ENCODE data around the gene IP6K1. TPM values are rescaled to one million over a fixed set of nuclear protein-coding genes. Genes with fewer than 3 reads are reported as not detected.
A peak's percentile ranks its signal among the peaks of the same experiment; 100 is the strongest.

The IP6K1 gene
- total RNA-seq, 1 experiment from 2014 or later: 44.8 TPM

- ChIA-PET CTCF (interaction anchor here (1.1 to 1.4 kb wide), 2 partner anchors 79 to 116 kb away, joined by 4 read pairs; no protein-coding TSS in a partner anchor), POLR2A (interaction anchor here (0.5 to 2.2 kb wide), 18 partner anchors 8 to 511 kb away, joined by 3 to 13 read pairs (median 4); partner anchors contain the start of genes INKA1 and IP6K1)
- Mint-ChIP-seq H3K27ac (ENCODE audit: low read depth, unreplicated experiment) (peak within 1 kb of the TSS; percentile 78), H3K4me1 (ENCODE audit: insufficient read depth, unreplicated experiment) (peaks cover 14% of the 10 kb centered on the region), H3K4me3 (ENCODE audit: unreplicated experiment) (peak within 1 kb of the TSS; percentile 83), H3K9me3 (ENCODE audit: unreplicated experiment) (no peaks in the 10 kb centered on the region), H3K27me3 (ENCODE audit: insufficient read depth, unreplicated experiment) (no peaks in the 10 kb centered on the region), H3K36me3 (ENCODE audit: insufficient read depth, unreplicated experiment) (peaks cover 77% of the 10 kb centered on the region)
- TF ChIP-seq CTCF (IDR thresholded peaks at IDR 0.05; ENCODE audit: unreplicated experiment): no peak
- DNase-seq (ENCODE audit: unreplicated experiment): peak; percentile 97
- no TSS peak for BruUV-seq (replicated peaks)
- intact Hi-C loops (cut with micrococcal nuclease): loop anchor here (5.0 kb wide), 2 partner anchors 113 to 178 kb away; partner anchors contain the start of gene MST1R
These were observed 62.5 kb downstream of the IP6K1 start, which contains the start of gene GMPPB for GRCh38 chr3:49723628-49724551. GMPPB (minus strand) TSS chr3:49723951; CDS start chr3:49723726, 225 bp downstream.

GRCh38 chr3:49723296-49723627 is 63.1 kb downstream of the IP6K1 start:
- TSS peak; percentile 49 for BruUV-seq (replicated peaks)
- peak; percentile 45 for DNase-seq (ENCODE audit: unreplicated experiment)
- no peaks in the 10 kb centered on the region for H3K9me3 Mint-ChIP-seq (ENCODE audit: unreplicated experiment)
- H3K4me3 Mint-ChIP-seq (ENCODE audit: unreplicated experiment): peak overlapping the region; percentile 83
- intact Hi-C loops (cut with micrococcal nuclease): loop anchor here (5.0 kb wide), 2 partner anchors 114 to 179 kb away; partner anchors contain the start of gene MST1R
- H3K4me1 Mint-ChIP-seq (ENCODE audit: insufficient read depth, unreplicated experiment): peaks cover 18% of the 10 kb centered on the region
- POLR2A ChIA-PET: interaction anchor here (0.9 to 2.2 kb wide), 9 partner anchors 11 to 512 kb away, joined by 3 to 13 read pairs (median 4); partner anchors contain the start of genes INKA1 and IP6K1
- CTCF ChIA-PET: interaction anchor here (1.1 to 1.4 kb wide), 3 partner anchors 79 to 116 kb away, joined by 3 to 4 read pairs (median 4); no protein-coding TSS in a partner anchor
- peaks cover 73% of the 10 kb centered on the region for H3K36me3 Mint-ChIP-seq (ENCODE audit: insufficient read depth, unreplicated experiment)
- no peaks in the 10 kb centered on the region for H3K27me3 Mint-ChIP-seq (ENCODE audit: insufficient read depth, unreplicated experiment)
- H3K27ac Mint-ChIP-seq (ENCODE audit: low read depth, unreplicated experiment): peak overlapping the region; percentile 78
- no peak for TF ChIP-seq CTCF (IDR thresholded peaks at IDR 0.05; ENCODE audit: unreplicated experiment)

GRCh38 chr3:49722896-49723295 is 63.4 kb downstream of the IP6K1 start:
- peak overlapping the region; percentile 78 for H3K27ac Mint-ChIP-seq (ENCODE audit: low read depth, unreplicated experiment)
- no peak for TF ChIP-seq CTCF (IDR thresholded peaks at IDR 0.05; ENCODE audit: unreplicated experiment)
- BruUV-seq (replicated peaks): no TSS peak
- peaks cover 69% of the 10 kb centered on the region for H3K36me3 Mint-ChIP-seq (ENCODE audit: insufficient read depth, unreplicated experiment)
- no peaks in the 10 kb centered on the region for H3K9me3 Mint-ChIP-seq (ENCODE audit: unreplicated experiment)
- intact Hi-C loops (cut with micrococcal nuclease): loop anchor here (5.0 kb wide), 2 partner anchors 114 to 179 kb away; partner anchors contain the start of gene MST1R
- ChIA-PET POLR2A (interaction anchor here (0.6 to 2.2 kb wide), 9 partner anchors 11 to 512 kb away, joined by 3 to 13 read pairs (median 4); partner anchors contain the start of genes INKA1 and IP6K1), CTCF (interaction anchor here (1.2 to 1.4 kb wide), 2 partner anchors 80 to 116 kb away, joined by 3 to 4 read pairs; no protein-coding TSS in a partner anchor)
- peak overlapping the region; percentile 83 for H3K4me3 Mint-ChIP-seq (ENCODE audit: unreplicated experiment)
- DNase-seq (ENCODE audit: unreplicated experiment): no peak
- no peaks in the 10 kb centered on the region for H3K27me3 Mint-ChIP-seq (ENCODE audit: insufficient read depth, unreplicated experiment)
- peaks cover 18% of the 10 kb centered on the region for H3K4me1 Mint-ChIP-seq (ENCODE audit: insufficient read depth, unreplicated experiment)
